ENCODE data around the gene HP1BP3.

HP1BP3 gene

GRCh38 chr1:20710469-20711284 is 76.4 kb downstream of the HP1BP3 start:
- FAIRE-seq, result no peak

- no peak for FAIRE-seq
These were observed 77.2 kb downstream of the HP1BP3 start for GRCh38 chr1:20709868-20710267.

- FAIRE-seq, result no peak
These were observed 78.2 kb downstream of the HP1BP3 start for GRCh38 chr1:20708891-20709290.

- FAIRE-seq, result no peak
These were observed 79.0 kb downstream of the HP1BP3 start for GRCh38 chr1:20708057-20708456.

- FAIRE-seq, result no peak
These were observed 80.3 kb downstream of the HP1BP3 start for GRCh38 chr1:20706841-20707240.

- no peak for FAIRE-seq
These were observed 81.8 kb downstream of the HP1BP3 start for GRCh38 chr1:20705203-20705755.

GRCh38 chr1:20704390-20705202 is 82.5 kb downstream of the HP1BP3 start:
- FAIRE-seq, result no peak

GRCh38 chr1:20703124-20703756 is 83.9 kb downstream of the HP1BP3 start:
- no peak for FAIRE-seq

GRCh38 chr1:20702416-20702815 is 84.7 kb downstream of the HP1BP3 start:
- no peak for FAIRE-seq

- no peak for FAIRE-seq
These were observed 85.3 kb downstream of the HP1BP3 start for GRCh38 chr1:20701847-20702246.

GRCh38 chr1:20701446-20701845 is 85.7 kb downstream of the HP1BP3 start:
- no peak for FAIRE-seq

GRCh38 chr1:20700636-20701215 is 86.4 kb downstream of the HP1BP3 start:
- FAIRE-seq, result no peak

GRCh38 chr1:20699558-20699957 is 87.5 kb downstream of the HP1BP3 start:
- FAIRE-seq, result no peak

- FAIRE-seq, result no peak
These were observed 88.8 kb downstream of the HP1BP3 start for GRCh38 chr1:20698195-20698910.

- no peak for FAIRE-seq
These were observed 89.5 kb downstream of the HP1BP3 start for GRCh38 chr1:20697563-20697962.

- FAIRE-seq, result no peak
These were observed 90.4 kb downstream of the HP1BP3 start for GRCh38 chr1:20696397-20697333.

GRCh38 chr1:20695515-20695914 is 91.6 kb downstream of the HP1BP3 start:
- no peak for FAIRE-seq

GRCh38 chr1:20693623-20694022 is 93.5 kb downstream of the HP1BP3 start:
- no peak for FAIRE-seq
